Left colon (tissue), 2 donors: Measurements from ENCODE around the gene GSG1L. TPM values are rescaled to one million over a fixed set of nuclear protein-coding genes. Genes with fewer than 3 reads are reported as not detected.

Experiments used
- ATAC-seq: fragments of 200-7000 bp; cut with Tn5 transposase; one replicate; pipeline ENCODE4 v1.9.1; 2020; ENCODE audit warnings: mild to moderate bottlenecking, moderate library complexity
- DNase-seq, 2 donors: peaks; one replicate each; pipeline ENCODE4 v3.0.0-alpha.2; 2020
- intact Hi-C, 2 donors: fragments of 100-400 bp; cut with DNase I in 1 of 2; cut with micrococcal nuclease in 1 of 2; formaldehyde crosslinking; loops; one replicate each; pipeline versions ENCODE4 v1.11.2 to v1.14.0; 2022; cut with DNase I, micrococcal nuclease
- total RNA-seq, 2 donors: library from RNA; stranded (reverse); fragmentation: NEBNext Ultra II Directional; extraction: Animal tissue kit (Norgen Biotek cat#: 25700); gene quantifications; one replicate each; pipeline ENCODE4 v1.2.1, GENCODE V29; 2021
- donor health status: DM: no; HTN: no; CAD: no.
- donor health status: DM: yes; HTN: yes; CAD: no.

The GSG1L gene
- total RNA-seq, 2 donors from 2014 or later: 0.17 TPM; not detected in 1

DNA sequence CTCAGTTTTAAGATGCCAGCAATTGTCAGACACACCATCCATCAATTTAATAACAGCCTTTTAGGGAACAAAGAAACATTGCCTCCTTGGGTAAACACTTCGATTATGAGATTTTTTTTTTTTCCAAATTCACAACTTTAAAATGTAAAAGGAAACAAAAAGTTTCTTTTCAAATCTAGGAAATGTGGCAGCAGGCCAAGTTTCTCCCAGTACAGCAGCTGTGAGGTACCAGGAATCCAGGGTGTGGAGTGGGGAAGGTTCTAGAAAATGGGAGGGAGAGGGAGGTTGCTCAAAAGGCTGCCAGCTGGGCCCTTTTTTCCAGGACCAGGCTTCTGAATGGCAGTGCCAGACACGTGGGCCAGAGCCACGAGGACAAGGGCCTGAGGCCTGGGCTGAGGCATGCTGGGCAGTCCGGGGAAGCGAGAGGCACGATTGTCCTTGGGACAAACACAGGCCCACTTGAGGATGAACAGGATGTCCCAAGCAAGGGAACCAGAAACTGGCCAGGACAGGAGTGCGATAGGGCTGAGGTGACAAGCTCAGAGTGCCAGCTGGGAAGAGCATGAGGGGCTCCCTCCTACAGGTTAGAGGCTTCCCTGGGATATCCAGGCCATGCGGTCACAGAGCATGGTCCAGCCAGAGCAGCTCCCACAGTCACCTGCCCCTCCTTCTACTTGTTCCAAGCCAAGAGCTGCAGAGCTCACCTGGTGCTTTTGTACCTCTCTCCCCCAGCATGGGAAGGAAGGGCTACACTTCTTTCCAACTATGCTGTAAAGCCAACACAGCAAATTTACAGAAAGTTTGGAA, 298.4 kb downstream of the GSG1L start:
- DNase-seq: no peak
- ATAC-seq: no peak
- intact Hi-C loops: no loop called here

DNA sequence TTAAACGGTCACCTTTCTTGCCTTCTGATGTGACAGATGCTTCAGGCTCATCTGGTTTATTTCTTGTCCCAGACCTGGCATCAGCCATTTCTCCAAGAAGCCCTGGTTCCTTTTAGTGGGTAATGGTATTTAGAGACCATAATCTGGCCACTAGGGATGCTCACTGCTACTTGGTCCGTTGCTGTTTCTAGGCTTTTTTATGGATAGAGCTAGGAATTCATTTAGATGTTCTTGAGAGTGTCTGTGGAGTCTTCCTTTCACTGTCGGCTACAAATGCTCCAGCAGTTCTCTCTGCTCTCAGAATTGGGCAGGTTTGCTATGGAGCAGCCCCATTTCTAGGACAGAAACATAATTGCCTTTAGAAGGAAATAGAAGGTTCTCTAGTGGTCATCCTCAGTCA, 299.1 kb downstream of the GSG1L start:
- no peak for DNase-seq
- intact Hi-C loops: no loop called here
- no peak for ATAC-seq

DNA sequence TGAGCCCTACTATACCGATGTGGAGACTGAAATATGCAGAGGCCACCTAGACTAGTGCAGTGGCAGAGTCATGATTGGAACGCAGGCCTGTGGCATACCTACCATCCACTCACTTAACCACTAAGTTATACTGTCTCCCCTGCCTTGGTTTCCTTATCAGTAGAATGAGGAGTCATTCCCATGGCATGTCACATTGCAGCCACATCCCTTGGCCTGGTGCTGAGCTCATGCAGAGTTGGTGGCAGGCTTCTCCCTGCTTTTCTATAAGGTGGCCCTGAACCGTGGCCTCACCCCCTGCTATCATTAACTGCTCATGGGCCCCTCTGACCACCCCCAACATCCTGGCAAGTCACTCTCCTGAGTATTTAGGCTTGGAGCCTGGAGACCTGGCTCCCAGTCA, 301.1 kb downstream of the GSG1L start:
- DNase-seq (no peak), ATAC-seq (no peak)
- intact Hi-C loops: no loop called here

DNA sequence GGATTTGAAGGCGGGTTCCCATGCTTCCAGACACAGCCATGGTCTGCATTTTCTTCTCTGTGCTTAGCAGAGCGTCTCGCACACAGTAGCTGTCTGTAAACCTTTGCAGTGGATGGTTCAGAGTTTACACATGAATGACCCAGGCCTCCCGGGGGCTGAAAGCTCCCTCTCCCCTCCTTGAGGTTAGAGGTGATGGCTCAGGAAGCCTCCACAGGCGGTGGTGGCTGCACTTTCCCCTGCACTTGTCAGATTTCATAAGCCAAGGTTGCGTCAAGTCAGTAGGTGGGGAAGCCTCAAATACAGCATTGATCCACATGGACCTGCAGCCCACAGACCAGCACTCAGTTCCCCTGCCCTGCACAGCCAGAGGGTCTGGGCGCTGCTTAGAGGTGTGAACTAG, 301.7 kb downstream of the GSG1L start:
- ATAC-seq (no peak), DNase-seq (no peak)
- intact Hi-C loops: no loop called here

DNA sequence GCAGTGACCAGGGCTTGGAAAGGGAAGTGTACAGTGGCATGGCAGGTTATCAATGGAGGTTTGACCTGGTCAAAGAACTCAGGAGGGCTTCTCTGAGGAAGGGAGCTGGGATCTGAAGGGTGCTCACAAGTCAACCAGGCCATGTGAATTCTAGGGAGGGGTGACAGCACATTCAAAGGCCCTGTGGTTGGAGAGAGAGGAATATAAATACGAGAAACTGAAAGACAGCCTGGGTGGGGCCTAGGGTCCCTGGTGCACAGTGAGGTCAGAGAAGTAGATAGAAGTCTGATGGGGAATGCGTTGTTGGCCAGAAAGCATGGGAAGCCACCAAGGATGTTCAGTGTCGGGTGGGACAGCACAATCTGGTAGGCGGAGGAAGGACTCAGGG, 302.7 kb downstream of the GSG1L start:
- DNase-seq (no peak), ATAC-seq (no peak)
- intact Hi-C loops: no loop called here

DNA sequence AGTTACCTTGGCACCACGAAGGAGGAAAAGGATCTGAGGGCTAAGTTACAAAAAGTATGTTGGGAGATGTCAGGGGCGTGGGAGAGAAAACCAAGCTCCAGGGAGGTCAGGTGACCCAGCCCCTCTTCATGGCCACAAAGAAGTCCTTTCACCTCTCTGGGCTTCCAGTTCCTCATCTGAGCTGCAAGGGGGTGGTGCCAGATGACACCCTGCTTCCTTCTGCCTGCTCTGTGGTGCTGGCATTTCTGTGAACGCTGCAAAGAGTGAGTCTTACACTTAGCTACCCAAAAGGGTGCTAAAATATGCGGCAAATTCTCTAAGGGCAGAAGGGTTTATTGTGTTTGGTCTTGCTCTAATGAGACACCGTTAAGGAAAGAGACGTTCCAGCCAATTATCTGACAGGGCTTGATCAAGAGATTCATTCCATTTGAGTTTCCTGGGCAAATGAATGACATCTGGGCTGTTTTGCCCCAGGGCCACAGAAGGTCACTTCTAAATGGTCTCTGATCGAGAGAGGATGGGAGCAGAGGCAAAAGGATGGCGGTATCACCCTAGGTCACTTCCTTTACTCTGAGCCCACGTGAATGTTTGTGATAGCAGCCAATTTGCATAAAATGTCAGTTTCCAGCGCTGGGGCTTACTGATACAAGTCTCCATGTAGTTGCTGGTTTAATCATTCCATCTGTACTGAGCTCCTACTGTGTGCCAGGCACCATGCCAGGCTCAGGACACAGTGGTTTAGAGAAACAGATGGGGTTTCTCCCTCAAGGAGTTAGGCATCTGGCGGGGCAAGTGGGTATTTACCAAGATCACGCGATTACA, 303.3 kb downstream of the GSG1L start:
- intact Hi-C loops: no loop called here
- DNase-seq (no peak), ATAC-seq (no peak)

DNA sequence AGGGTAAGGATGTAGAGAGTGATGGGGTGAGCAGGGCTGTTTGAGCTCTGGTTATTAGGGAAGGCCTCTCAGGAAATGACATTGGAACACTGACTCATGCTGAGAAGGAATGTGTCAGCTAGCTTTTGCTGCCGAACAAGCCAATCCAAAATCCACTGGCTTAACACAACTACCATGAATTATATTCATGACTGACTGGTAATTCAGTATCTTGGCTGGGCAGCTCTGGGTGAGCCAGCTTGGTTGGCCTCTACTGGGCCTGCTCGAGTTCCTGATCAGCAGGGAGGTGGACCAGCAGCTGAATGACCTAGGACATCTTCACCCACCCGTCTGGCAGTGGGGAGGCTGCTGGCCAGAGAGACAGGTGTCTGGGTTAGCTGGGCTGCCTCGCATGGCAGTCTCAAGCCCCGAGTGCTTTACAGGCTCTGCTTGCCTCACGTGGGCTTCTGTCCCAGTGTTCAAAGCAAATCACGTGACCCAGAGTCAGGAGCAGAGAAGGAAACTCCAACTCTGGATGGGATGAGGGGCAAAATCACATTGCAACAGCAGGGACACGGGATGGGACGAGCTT, 304.1 kb downstream of the GSG1L start:
- intact Hi-C loops: no loop called here
- DNase-seq (no peak), ATAC-seq (no peak)

DNA sequence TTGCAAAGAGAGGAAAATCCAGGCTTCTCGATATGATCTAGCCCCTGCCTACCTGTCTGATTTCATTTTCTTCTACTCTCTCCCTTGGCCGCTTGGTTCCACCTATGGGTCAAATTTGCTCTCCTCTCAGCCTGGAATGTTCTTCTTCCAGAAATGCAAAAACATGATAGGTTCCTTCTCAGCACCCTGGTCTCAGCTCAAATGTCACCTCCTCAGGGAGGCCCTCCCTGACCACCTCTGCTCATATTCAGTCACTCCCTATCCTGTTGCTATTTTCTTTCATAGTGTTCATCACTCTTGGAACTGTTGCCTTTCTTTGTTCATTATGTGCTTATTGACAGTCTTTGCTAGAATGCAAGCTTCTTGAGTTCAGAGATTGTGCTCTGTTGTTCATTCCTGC, 305.0 kb downstream of the GSG1L start:
- no peak for DNase-seq
- intact Hi-C loops: no loop called here
- ATAC-seq: no peak

DNA sequence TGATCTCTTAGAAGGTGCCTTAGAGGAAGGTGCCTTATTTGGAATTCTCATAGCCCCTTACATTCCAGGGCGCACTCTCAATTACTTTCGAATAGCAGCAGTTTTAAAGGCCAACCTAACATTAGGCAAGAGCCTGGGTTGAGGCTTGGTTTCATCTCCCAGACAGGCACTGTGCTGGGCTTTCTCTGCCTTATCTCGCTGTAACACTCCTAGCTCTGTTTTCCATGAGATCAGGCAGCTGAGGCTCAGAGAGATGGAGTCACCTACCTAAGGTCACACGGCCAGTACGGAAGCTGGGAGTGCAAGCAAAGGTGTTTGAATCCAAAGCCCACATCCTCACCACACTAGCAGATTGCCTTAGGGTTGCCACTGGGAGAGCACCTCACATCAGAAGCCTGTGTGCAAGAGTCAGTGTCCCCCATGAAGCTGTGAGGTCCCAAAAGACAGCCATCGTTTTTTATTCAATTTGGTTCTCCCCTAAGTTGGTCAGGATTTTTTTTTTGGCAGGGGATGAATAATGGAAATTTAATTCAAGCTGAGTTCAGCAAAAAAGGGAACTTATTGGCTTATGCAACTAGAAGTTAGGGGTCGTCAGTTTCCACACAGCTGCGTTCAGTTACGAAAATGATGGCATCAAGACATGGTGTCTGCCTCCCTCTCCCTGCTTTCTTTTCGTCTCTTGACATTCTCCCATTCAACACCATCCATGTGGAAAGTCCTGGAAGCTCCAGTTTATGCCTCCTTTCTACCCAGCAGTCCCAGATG, 307.1 kb downstream of the GSG1L start:
- DNase-seq (no peak), ATAC-seq (no peak)
- intact Hi-C loops: no loop called here

DNA sequence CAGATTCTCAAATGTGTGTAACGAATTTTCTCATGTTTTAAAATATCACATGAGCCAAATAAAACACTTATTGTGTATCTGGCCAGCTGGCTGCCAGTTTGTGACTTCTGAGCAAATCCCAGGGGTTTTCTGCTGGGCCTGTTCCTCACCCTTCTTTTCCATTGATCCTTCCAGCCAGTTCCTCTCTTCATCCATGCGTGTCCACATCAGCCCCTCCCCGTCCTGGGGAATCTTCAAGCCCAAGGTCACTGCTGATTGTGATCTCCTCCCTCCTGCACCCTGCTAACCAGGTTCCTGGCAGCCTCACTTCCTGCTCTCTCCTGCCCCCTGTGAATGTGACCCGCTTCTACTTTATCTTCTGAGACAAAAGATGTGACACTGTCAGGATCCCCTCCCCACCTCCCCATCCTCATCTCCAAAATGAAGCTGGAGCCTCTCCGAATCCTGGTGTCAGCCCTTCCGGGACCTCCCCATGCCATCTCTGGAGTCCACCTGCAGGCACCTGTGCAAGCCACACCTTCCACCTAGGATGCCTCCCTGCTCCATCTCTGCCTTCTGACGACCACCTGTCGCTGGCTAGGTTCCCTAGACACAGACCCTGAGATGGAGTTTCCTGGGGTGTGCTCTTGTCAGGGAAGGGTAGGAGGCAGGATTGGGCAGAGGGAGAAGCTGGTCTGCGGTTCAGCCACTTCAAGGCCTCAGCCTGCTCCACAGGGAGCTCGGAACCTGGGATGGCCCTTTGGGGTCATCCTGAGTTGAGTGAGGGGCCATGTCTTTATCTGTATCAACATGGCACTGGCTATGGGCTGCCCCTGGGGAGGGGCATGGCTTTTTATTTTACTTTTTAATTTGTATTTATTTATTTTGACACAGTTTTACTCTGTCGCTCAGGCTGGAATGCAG, 308.5 kb downstream of the GSG1L start:
- DNase-seq (no peak), ATAC-seq (no peak)
- intact Hi-C loops: no loop called here

DNA sequence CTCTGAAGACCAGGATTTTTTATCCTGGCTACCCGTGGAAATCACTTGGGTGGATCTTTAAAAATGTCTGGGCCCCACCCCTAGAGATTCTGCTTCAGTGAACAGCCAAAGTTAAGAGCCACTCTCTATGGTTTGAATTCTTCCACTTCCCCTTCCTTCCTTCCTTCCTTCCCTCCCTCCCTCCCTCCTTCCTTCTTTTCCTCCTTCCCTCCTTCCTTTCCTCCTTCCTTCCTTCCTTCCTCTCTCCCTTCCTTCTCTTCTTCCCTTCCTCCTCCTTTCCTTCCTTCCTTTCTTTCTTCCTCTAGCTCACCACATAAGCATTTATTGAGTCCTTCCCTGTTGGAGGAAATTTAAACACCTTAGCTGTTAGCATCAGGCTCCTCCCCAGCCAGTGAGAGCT, 310.0 kb downstream of the GSG1L start:
- ATAC-seq: no peak

DNA sequence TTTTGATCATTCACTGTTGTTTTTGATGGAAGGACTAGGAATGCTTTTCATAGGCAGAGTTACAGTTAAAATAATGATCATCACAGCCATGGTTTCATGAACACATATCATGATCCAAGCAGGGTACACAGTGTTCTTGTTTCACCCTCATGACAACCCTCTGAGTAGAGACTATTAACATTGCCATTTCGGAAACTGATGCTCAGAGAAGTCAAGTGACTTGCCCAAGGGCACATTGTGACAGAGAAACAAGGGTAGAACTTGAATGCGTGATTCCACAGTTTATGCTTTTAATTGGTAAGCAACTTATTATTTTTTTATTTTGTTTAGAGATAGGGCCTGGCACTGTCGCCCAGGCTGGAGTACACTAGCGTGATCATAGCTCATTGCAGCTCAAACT, 311.3 kb downstream of the GSG1L start:
- DNase-seq (no peak), ATAC-seq (no peak)
- intact Hi-C loops: no loop called here

More for the DNA sequence above, 310.0 kb downstream of the GSG1L start:
- DNase-seq: no peak
- intact Hi-C loops: no loop called here

DNA sequence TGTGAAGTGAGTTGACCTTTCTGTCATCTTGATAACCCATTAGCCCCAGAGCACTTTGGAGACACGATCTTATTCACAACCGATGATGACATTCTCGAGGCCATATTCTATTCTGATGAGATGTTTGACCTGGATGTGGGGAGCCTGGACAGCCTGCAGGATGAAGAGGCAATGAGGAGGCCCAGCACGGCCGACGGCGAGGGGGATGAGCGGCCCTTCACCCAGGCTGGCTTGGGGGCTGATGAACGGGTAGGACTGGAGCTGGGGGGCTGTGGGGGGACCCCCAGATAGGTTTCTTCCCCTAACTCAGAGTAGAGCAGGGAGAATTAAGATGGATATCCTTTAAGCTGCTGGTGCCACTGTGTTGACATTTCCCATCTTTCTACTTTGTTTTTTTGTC, 311.8 kb downstream of the GSG1L start:
- intact Hi-C loops: no loop called here
- DNase-seq: no peak
- no peak for ATAC-seq

DNA sequence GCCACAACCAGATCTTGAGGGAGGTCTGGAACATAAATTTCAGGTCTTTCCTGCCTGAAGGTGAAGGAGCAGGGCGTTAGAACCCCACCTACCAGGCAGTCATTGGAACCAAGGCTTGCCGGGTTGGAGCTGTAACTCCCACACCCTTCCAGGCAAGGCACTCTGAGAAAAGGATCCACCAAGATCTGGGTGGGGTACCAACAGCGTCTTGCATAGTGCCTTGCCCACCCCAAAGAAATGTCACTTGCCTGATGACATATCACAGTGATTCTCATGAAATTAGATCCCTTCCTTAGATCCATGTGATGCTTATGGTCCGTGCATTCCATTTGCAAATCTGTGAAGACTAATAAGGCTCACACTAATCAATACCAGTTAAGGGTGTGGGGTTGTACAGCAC, 312.3 kb downstream of the GSG1L start:
- DNase-seq (no peak), ATAC-seq (no peak)
- intact Hi-C loops: no loop called here

DNA sequence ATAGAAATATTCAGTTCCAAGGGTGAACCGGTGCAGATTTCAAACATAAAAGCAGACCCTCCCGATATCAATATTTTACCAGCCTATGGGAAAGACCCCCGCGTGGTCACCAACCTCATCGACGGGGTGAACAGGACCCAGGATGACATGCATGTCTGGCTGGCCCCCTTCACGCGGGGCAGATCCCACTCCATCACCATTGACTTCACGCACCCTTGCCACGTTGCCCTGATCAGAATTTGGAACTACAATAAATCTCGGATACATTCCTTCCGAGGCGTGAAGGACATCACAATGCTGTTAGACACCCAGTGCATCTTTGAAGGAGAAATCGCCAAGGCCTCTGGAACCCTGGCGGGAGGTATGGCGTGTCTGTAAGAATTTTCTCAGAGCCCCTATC, 313.6 kb downstream of the GSG1L start:
- no peak for ATAC-seq
- intact Hi-C loops: no loop called here

DNA sequence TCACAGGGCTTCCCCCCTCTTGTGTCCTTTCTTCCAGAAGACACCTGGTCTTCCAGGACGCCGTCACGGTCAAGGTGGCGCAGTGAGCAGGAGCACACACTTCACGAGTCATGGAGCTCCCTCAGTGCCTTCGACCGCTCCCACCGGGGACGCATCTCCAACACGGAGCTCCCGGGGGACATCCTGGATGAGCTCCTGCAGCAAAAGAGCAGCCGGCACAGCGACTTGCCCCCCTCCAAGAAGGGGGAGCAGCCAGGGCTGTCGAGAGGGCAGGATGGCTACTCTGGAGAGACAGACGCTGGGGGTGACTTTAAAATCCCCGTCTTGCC, 314.0 kb downstream of the GSG1L start:
- ATAC-seq: no peak
- DNase-seq: no peak
- intact Hi-C loops: no loop called here

More for the DNA sequence above, 313.6 kb downstream of the GSG1L start:
- DNase-seq: no peak

DNA sequence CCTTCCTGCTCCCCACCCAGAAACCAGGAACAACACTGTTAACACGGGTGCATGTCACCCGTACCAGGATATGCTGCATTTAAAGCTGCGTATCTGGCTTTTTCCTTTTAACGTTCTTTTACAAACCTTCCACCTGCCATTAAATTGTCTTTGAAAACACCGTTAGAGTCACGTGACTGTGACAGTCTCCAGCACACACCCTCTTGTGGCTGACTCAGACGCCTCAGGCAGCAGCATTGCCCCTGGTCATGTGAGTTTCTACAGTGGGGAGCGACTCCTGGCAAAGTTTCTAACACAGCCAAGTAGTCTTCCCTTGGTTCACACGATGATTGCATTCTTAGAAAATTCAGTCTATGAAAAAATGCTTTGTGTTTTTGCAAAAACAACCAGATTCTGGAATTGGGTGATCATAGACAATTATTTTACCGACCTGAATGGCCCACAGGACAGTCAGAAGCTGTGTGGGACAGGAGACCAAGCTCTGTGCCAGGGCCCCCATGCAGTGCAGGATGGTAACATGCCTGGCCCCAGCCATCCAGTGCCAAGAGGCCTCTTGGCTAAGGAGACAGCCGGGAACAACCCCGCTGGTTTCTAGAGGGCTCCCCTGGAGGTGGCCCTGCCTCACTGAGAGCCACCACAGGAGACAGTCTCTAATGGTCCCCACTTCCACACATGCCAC, 314.5 kb downstream of the GSG1L start:
- DNase-seq: peak; percentile 66 to 81
- peak; percentile 96 for ATAC-seq
- intact Hi-C loops: no loop called here

DNA sequence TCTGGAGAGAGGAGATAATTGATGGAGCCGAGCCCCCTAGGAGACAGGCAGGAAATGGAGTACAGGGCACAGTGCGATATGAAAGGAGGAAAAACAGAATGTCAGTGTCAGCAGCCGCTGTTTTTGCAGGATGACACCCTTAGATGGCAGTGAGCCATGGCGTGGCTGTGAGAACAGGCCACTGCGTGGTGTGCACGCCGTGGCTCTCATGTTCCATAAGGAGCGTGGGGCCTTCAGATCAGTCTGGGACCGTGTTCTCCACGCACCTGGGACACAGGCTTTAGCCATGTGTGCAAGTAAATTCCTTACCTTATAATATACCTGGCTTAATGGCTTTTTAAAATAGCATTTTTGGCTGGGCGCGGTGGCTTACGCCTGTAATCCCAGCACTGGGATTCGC, 315.6 kb downstream of the GSG1L start:
- ATAC-seq (no peak), DNase-seq (no peak)
- intact Hi-C loops: no loop called here
